HEK293 (cell line): ENCODE data around the gene RND1.

Experiments used
- IKZF3 ChIP-seq: fragments of 450-650 bp; IDR thresholded peaks from 2 replicates; pipeline ENCODE4 v1.5.0; 2018; ENCODE audit warnings: missing biosample characterization, mild to moderate bottlenecking, missing genetic modification characterization, moderate library complexity
- INSM2 ChIP-seq: fragments of 450-650 bp; formaldehyde crosslinking; IDR thresholded peaks from 2 replicates; pipeline ENCODE4 v1.5.1; 2016; ENCODE audit warnings: missing biosample characterization, missing genetic modification characterization
- KLF10 ChIP-seq: fragments of 450-650 bp; IDR thresholded peaks from 2 replicates; pipeline ENCODE4 v1.5.1; 2018; ENCODE audit warnings: missing biosample characterization, mild to moderate bottlenecking, missing genetic modification characterization
- KLF16 ChIP-seq: fragments of 450-650 bp; formaldehyde crosslinking; IDR thresholded peaks from 2 replicates; pipeline ENCODE4 v1.5.1; 2017; ENCODE audit warnings: missing biosample characterization, missing genetic modification characterization
- KLF7 ChIP-seq: fragments of 450-650 bp; formaldehyde crosslinking; IDR thresholded peaks from 2 replicates; pipeline ENCODE4 v1.5.1; 2016; ENCODE audit warnings: missing biosample characterization, missing genetic modification characterization, borderline replicate concordance
- KLF8 ChIP-seq: fragments of 450-650 bp; formaldehyde crosslinking; IDR thresholded peaks from 2 replicates; pipeline ENCODE4 v1.5.1; 2016; ENCODE audit warnings: missing biosample characterization, missing genetic modification characterization
- REPIN1 ChIP-seq: fragments of 450-650 bp; formaldehyde crosslinking; IDR thresholded peaks from 2 replicates; pipeline ENCODE4 v1.5.1; 2017; ENCODE audit warnings: missing biosample characterization, missing genetic modification characterization, low read depth
- TSHZ1 ChIP-seq: fragments of 450-650 bp; formaldehyde crosslinking; IDR thresholded peaks from 2 replicates; pipeline ENCODE4 v1.5.1; 2016; ENCODE audit warnings: missing biosample characterization, missing genetic modification characterization, borderline replicate concordance
- YY1 ChIP-seq: fragments of 450-650 bp; formaldehyde crosslinking; IDR thresholded peaks from 2 replicates; pipeline ENCODE4 v1.5.1; 2018; ENCODE audit warnings: missing biosample characterization, missing genetic modification characterization
- ZBTB10 ChIP-seq: fragments of 450-650 bp; formaldehyde crosslinking; IDR thresholded peaks from 2 replicates; pipeline ENCODE4 v1.5.1; 2016; ENCODE audit warnings: missing biosample characterization, missing genetic modification characterization
- ZBTB17 ChIP-seq: fragments of 450-650 bp; formaldehyde crosslinking; IDR thresholded peaks from 2 replicates; pipeline ENCODE4 v1.5.1; 2016; ENCODE audit warnings: missing biosample characterization, missing genetic modification characterization
- ZBTB6 ChIP-seq: fragments of 450-650 bp; formaldehyde crosslinking; IDR thresholded peaks from 2 replicates; pipeline ENCODE4 v1.5.1; 2017; ENCODE audit warnings: missing biosample characterization, missing genetic modification characterization
- ZBTB7A ChIP-seq: fragments of 450-650 bp; formaldehyde crosslinking; IDR thresholded peaks from 2 replicates; pipeline ENCODE4 v1.5.1; 2016; ENCODE audit warnings: low read depth, missing biosample characterization, missing genetic modification characterization
- ZBTB8A ChIP-seq: fragments of 450-650 bp; formaldehyde crosslinking; IDR thresholded peaks from 2 replicates; pipeline ENCODE4 v1.5.1; 2016; ENCODE audit warnings: missing biosample characterization, missing genetic modification characterization
- ZEB2 ChIP-seq: fragments of 450-650 bp; formaldehyde crosslinking; IDR thresholded peaks from 2 replicates; pipeline ENCODE4 v1.5.1; 2016; ENCODE audit warnings: missing biosample characterization, missing genetic modification characterization
- ZNF112 ChIP-seq: fragments of 450-650 bp; formaldehyde crosslinking; IDR thresholded peaks from 2 replicates; pipeline ENCODE4 v1.5.0; 2017; ENCODE audit warnings: missing biosample characterization, missing genetic modification characterization
- ZNF121 ChIP-seq: fragments of 450-650 bp; formaldehyde crosslinking; IDR thresholded peaks from 2 replicates; pipeline ENCODE4 v1.5.1; 2016; ENCODE audit warnings: missing biosample characterization, missing genetic modification characterization
- ZNF146 ChIP-seq: fragments of 450-650 bp; formaldehyde crosslinking; IDR thresholded peaks from 2 replicates; pipeline ENCODE4 v1.5.1; 2016; ENCODE audit warnings: missing biosample characterization, missing genetic modification characterization
- ZNF24 ChIP-seq: fragments of 450-650 bp; formaldehyde crosslinking; IDR thresholded peaks from 2 replicates; pipeline ENCODE4 v1.5.1; 2016; ENCODE audit warnings: missing biosample characterization, missing genetic modification characterization
- ZNF341 ChIP-seq: fragments of 450-650 bp; formaldehyde crosslinking; IDR thresholded peaks from 2 replicates; pipeline ENCODE4; 2016; ENCODE audit warnings: low read depth, missing biosample characterization, missing genetic modification characterization
- ZNF449 ChIP-seq: fragments of 450-650 bp; formaldehyde crosslinking; IDR thresholded peaks from 2 replicates; pipeline ENCODE4 v1.5.1; 2017; ENCODE audit warnings: missing biosample characterization, mild to moderate bottlenecking, missing genetic modification characterization, moderate library complexity
- ZNF639 ChIP-seq: fragments of 450-650 bp; formaldehyde crosslinking; IDR thresholded peaks from 2 replicates; pipeline ENCODE4 v1.5.1; 2016; ENCODE audit warnings: missing biosample characterization, missing genetic modification characterization
- ZNF658 ChIP-seq: fragments of 450-650 bp; formaldehyde crosslinking; IDR thresholded peaks from 2 replicates; pipeline ENCODE4; 2016; ENCODE audit warnings: missing biosample characterization, missing genetic modification characterization
- ZNF660 ChIP-seq: fragments of 450-650 bp; IDR thresholded peaks from 2 replicates; pipeline ENCODE4 v1.5.1; 2018; ENCODE audit warnings: missing biosample characterization, mild to moderate bottlenecking, missing genetic modification characterization
- ZNF701 ChIP-seq: fragments of 450-650 bp; formaldehyde crosslinking; IDR thresholded peaks from 2 replicates; pipeline ENCODE4 v1.5.1; 2016; ENCODE audit warnings: missing biosample characterization, missing genetic modification characterization
- ZNF707 ChIP-seq: fragments of 450-650 bp; formaldehyde crosslinking; IDR thresholded peaks from 2 replicates; pipeline ENCODE4 v1.5.1; 2016; ENCODE audit warnings: missing biosample characterization, missing genetic modification characterization
- ZNF791 ChIP-seq: fragments of 450-650 bp; formaldehyde crosslinking; IDR thresholded peaks from 2 replicates; pipeline ENCODE4 v1.5.1; 2016; ENCODE audit warnings: missing biosample characterization, missing genetic modification characterization
- ZXDB ChIP-seq: fragments of 450-650 bp; formaldehyde crosslinking; IDR thresholded peaks from 2 replicates; pipeline ENCODE4 v1.5.1; 2016; ENCODE audit warnings: missing biosample characterization, missing genetic modification characterization

Gene RND1

GRCh38 chr12:48851883-48852733 is 13.6 kb downstream of the RND1 start, which contains the start of gene DDX23 (continued):
- TF ChIP-seq ZNF701 (tag by site-specific recombination) (no peak), ZNF121 (tag by site-specific recombination) (no peak), ZBTB17 (tag by site-specific recombination) (peak; percentile 100), ZBTB7A (tag by site-specific recombination) (peak; percentile 98), KLF16 (tag by site-specific recombination) (peak; percentile 67; the same call in 1 of the 2 replicates), ZNF112 (tag by site-specific recombination) (no peak), YY1 (peak; percentile 96), INSM2 (tag by site-specific recombination) (no peak; the same call in 1 of the 2 replicates), ZNF707 (tag by site-specific recombination) (no peak), ZXDB (peak; percentile 99), REPIN1 (tag by site-specific recombination) (no peak), ZEB2 (peak; percentile 76), ZNF660 (tag by site-specific recombination) (0 out of 2 replicates have a peak, but pooled peaks have one; percentile 45), ZNF791 (tag by site-specific recombination) (no peak), KLF10 (tag by site-specific recombination) (peak; percentile 59), ZNF639 (tag by site-specific recombination) (peak; percentile 27; the same call in 1 of the 2 replicates), ZNF658 (tag by site-specific recombination) (no peak), KLF7 (tag by site-specific recombination) (peak; percentile 40; the same call in 1 of the 2 replicates), TSHZ1 (tag by site-specific recombination) (no peak), IKZF3 (tag by site-specific recombination) (peak; percentile 94), ZBTB8A (tag by site-specific recombination) (peak; percentile 63), ZNF24 (tag by site-specific recombination) (0 out of 2 replicates have a peak, but pooled peaks have one; percentile 33), ZBTB10 (tag by site-specific recombination) (peak; percentile 89), ZNF341 (tag by site-specific recombination) (peak; percentile 50; the same call in 1 of the 2 replicates), KLF8 (tag by site-specific recombination) (peak; percentile 85), ZBTB6 (tag by site-specific recombination) (0 out of 2 replicates have a peak, but pooled peaks have one; percentile 40), ZNF449 (peak; percentile 59), ZNF146 (tag by site-specific recombination) (no peak; the same call in 1 of the 2 replicates)
